22Rv1 (cell line): ENCODE data around the gene RAC2.

Experiments
- ZFX ChIP-seq: fragments of 450-650 bp; IDR thresholded peaks from 2 replicates; pipeline ENCODE4 v1.6.1; 2017; ENCODE audit warnings: antibody characterized with exemption, borderline replicate concordance
- TF ChIP-seq, protein P1 (sequence below): fragments of 450-650 bp; IDR thresholded peaks from 2 replicates; pipeline ENCODE4 v1.5.1; 2017; ENCODE audit warnings: mild to moderate bottlenecking

DNA sequence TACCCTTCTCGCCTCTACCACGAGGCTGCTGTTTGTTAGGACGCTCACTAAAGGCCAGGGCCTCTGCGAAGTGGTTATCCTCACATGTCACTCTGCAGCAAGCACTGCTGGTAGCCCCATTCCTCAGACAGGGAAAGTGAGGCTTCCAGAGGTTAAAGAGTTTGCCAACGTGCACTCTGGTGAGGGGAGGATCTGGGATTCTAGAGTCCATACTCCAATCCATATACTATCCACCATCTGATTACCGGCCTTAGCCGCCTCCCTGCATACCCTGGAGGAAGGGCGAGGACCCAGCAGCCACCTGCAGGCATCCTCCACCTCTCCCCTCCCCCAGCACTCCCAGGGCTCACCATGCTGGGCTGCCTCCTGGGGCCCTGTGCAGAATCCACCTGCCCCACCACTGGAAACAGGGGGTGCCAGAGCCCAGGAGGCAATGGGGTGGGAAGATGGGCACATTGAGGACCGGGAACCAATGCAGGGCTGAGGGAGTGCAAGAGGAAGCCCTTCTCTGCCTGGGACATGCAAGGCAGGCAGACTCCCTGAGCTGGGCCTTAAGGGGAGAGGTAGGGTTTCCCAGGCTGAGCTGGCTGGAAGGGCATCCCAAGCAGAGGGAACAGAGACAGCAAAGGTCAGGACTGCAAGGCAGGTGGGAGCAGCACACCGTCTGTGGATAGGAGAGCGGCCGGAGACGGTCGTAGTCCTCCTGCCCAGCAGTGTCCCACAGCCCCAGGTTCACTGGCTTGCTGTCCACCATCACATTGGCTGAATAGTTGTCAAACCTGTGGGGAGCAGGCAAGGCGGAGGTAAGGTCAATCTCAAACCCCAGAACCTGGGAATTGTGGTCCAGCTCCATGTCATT, 11.7 kb downstream of the RAC2 start:
- TF ChIP-seq, protein P1, sequence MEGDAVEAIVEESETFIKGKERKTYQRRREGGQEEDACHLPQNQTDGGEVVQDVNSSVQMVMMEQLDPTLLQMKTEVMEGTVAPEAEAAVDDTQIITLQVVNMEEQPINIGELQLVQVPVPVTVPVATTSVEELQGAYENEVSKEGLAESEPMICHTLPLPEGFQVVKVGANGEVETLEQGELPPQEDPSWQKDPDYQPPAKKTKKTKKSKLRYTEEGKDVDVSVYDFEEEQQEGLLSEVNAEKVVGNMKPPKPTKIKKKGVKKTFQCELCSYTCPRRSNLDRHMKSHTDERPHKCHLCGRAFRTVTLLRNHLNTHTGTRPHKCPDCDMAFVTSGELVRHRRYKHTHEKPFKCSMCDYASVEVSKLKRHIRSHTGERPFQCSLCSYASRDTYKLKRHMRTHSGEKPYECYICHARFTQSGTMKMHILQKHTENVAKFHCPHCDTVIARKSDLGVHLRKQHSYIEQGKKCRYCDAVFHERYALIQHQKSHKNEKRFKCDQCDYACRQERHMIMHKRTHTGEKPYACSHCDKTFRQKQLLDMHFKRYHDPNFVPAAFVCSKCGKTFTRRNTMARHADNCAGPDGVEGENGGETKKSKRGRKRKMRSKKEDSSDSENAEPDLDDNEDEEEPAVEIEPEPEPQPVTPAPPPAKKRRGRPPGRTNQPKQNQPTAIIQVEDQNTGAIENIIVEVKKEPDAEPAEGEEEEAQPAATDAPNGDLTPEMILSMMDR, result no peak
- TF ChIP-seq ZFX, result no peak
